Panc1 (cell line): Measurements from ENCODE around the gene LNX1. TPM values are rescaled to one million over a fixed set of nuclear protein-coding genes. Genes with fewer than 3 reads are reported as not detected.

Experiments
- ATAC-seq: fragments of 200-7000 bp; cut with Tn5 transposase; 2 replicates; pipeline ENCODE4 v1.9.1; 2020; ENCODE audit warnings: mild to moderate bottlenecking, moderate library complexity
- BruUV-seq: library from RNA; stranded (reverse); fragments of 400-500 nt; replicated peaks from 2 replicates; lab custom pipeline; 2021; lab: Mats Ljungman, UMichigan
- CTCF ChIA-PET: fragments of 300-600 bp; sonication (Branson Sonifier 250); formaldehyde crosslinking; loops from one replicate; lab custom pipeline; 2022; ENCODE audit warnings: antibody characterized with exemption; lab: Charles Lee
- POLR2A ChIA-PET: fragments of 300-600 bp; sonication (Branson Sonifier 250); formaldehyde crosslinking; loops from one replicate; lab custom pipeline; 2022; ENCODE audit warnings: antibody characterized with exemption; lab: Charles Lee
- DNase-seq: peaks from one replicate; pipeline ENCODE4 v3.0.0-alpha.2; 2010; ENCODE audit warnings: low read depth, low spot score
- H3K27ac ChIP-seq: 2 replicates; pipeline ENCODE4 v1.5.1; 2011; ENCODE audit warnings: mild to moderate bottlenecking, low read length, inconsistent platforms
- H3K27me3 ChIP-seq: fragments of 200-500 bp; sonication (Bioruptor generic); 2 replicates; pipeline ENCODE4 v1.6.0; 2014; ENCODE audit warnings: low read length, inconsistent platforms; ENCODE audit not compliant: control insufficient read depth, insufficient read depth
- H3K36me3 ChIP-seq: fragments of 200-500 bp; sonication (Bioruptor generic); 2 replicates; pipeline ENCODE4 v1.5.1; 2014; ENCODE audit warnings: inconsistent platforms, mild to moderate bottlenecking, low read length, moderate library complexity; ENCODE audit not compliant: control insufficient read depth, insufficient read depth
- H3K4me1 ChIP-seq: 2 replicates; pipeline ENCODE4 v1.5.1; 2011; ENCODE audit warnings: inconsistent platforms, mild to moderate bottlenecking, low read length, moderate library complexity; ENCODE audit not compliant: control insufficient read depth, insufficient read depth
- H3K4me3 ChIP-seq, 2 experiments: 2 replicates each; pipeline ENCODE4 v1.5.1; 2011 to 2012; ENCODE audit warnings: low read depth in 2 of 2, low read length in 2 of 2, mild to moderate bottlenecking in 2 of 2, inconsistent platforms in 1 of 2, moderate library complexity in 1 of 2
- H3K9me3 ChIP-seq: fragments of 200-500 bp; sonication (Bioruptor generic); 2 replicates; pipeline ENCODE4 v1.5.1; 2014; ENCODE audit warnings: low read depth, mild to moderate bottlenecking, inconsistent platforms, low read length, moderate library complexity; ENCODE audit not compliant: control insufficient read depth, insufficient read depth
- POLR2AphosphoS5 ChIP-seq: IDR thresholded peaks from 2 replicates; pipeline ENCODE4 v1.6.1; 2012; ENCODE audit warnings: mild to moderate bottlenecking, low read depth, low read length, moderate library complexity
- SIN3A ChIP-seq: IDR thresholded peaks from 2 replicates; pipeline ENCODE4 v1.6.1; 2012; ENCODE audit warnings: low read depth, mild to moderate bottlenecking, low read length, moderate library complexity, borderline replicate concordance; ENCODE audit not compliant: insufficient read depth
- TCF7L2 ChIP-seq: IDR thresholded peaks from 2 replicates; pipeline ENCODE4 v1.6.1; 2011; ENCODE audit warnings: mild to moderate bottlenecking, low read depth, low read length, inconsistent platforms
- in situ Hi-C: cut with HindIII; loops from 2 replicates; pipeline ENCODE4 v1.10.0; 2016; ENCODE audit warnings: low sequenced_read_pairs, low pct_unique_long_range_greater_than_20kb
- intact Hi-C: fragments of 100-400 bp; cut with micrococcal nuclease; formaldehyde crosslinking; loops from one replicate; pipeline ENCODE4 v1.10.0; 2022; ENCODE audit not compliant: unreplicated experiment
- total RNA-seq: library from RNA; stranded (reverse); gene quantifications from one replicate; pipeline ENCODE4 v1.2.1, GENCODE V29; 2021; ENCODE audit not compliant: unreplicated experiment
- TF ChIP-seq, protein P1 (sequence below), 2 experiments: IDR thresholded peaks; 2 replicates each; pipeline ENCODE4 v1.6.1; 2011 to 2012; ENCODE audit warnings: low read depth in 2 of 2, control low read depth in 1 of 2, low read length in 1 of 2, mild to moderate bottlenecking in 1 of 2, moderate library complexity in 1 of 2; ENCODE audit not compliant: insufficient read depth in 1 of 2
- TF ChIP-seq, protein P2 (sequence below): fragments of 450-650 bp; IDR thresholded peaks from 2 replicates; pipeline ENCODE4 v1.5.1; 2017; ENCODE audit warnings: mild to moderate bottlenecking

Gene LNX1
- total RNA-seq, 1 experiment from 2014 or later, result 0.18 TPM

DNA sequence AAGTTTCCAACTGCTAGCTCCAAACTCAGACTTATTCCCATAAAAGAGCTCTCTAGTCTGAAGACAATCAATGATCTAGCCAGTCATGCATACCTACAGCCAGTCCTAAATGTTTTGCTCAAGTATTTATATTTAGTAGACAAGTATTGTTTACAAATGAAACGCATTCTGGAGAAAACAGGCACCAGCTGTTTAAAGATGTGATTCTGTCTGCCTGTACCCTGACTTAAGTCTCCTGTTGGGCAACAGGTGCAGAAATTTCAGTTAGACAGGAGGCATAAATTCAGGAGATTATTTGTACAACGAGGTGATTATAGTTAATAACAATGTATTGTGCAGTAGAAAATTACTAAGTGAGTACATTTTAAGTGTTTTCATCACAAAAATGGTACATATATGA lies 28.9 kb downstream of the LNX1 start:
- ATAC-seq (no peak), DNase-seq (no peak)
- no peak overlapping the region for H3K4me3 ChIP-seq
- intact Hi-C loops (no loop called here), in situ Hi-C loops (no loop called here)
- no peaks in the 10 kb centered on the region for H3K9me3 ChIP-seq
- POLR2A ChIA-PET, result no interaction called here
- no peaks in the 10 kb centered on the region for H3K36me3 ChIP-seq
- no peaks in the 10 kb centered on the region for H3K27me3 ChIP-seq
- H3K4me1 ChIP-seq, result no peaks in the 10 kb centered on the region
- TF ChIP-seq POLR2AphosphoS5, result no peak
- no peak for TF ChIP-seq TCF7L2
- TF ChIP-seq, protein P1, sequence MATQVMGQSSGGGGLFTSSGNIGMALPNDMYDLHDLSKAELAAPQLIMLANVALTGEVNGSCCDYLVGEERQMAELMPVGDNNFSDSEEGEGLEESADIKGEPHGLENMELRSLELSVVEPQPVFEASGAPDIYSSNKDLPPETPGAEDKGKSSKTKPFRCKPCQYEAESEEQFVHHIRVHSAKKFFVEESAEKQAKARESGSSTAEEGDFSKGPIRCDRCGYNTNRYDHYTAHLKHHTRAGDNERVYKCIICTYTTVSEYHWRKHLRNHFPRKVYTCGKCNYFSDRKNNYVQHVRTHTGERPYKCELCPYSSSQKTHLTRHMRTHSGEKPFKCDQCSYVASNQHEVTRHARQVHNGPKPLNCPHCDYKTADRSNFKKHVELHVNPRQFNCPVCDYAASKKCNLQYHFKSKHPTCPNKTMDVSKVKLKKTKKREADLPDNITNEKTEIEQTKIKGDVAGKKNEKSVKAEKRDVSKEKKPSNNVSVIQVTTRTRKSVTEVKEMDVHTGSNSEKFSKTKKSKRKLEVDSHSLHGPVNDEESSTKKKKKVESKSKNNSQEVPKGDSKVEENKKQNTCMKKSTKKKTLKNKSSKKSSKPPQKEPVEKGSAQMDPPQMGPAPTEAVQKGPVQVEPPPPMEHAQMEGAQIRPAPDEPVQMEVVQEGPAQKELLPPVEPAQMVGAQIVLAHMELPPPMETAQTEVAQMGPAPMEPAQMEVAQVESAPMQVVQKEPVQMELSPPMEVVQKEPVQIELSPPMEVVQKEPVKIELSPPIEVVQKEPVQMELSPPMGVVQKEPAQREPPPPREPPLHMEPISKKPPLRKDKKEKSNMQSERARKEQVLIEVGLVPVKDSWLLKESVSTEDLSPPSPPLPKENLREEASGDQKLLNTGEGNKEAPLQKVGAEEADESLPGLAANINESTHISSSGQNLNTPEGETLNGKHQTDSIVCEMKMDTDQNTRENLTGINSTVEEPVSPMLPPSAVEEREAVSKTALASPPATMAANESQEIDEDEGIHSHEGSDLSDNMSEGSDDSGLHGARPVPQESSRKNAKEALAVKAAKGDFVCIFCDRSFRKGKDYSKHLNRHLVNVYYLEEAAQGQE (IDR thresholded peaks at IDR 0.05; ENCODE audit: insufficient read depth in 1 of 2, low read depth in 2 of 2, low read length in 1 of 2), result no peak
- TF ChIP-seq, protein P2, sequence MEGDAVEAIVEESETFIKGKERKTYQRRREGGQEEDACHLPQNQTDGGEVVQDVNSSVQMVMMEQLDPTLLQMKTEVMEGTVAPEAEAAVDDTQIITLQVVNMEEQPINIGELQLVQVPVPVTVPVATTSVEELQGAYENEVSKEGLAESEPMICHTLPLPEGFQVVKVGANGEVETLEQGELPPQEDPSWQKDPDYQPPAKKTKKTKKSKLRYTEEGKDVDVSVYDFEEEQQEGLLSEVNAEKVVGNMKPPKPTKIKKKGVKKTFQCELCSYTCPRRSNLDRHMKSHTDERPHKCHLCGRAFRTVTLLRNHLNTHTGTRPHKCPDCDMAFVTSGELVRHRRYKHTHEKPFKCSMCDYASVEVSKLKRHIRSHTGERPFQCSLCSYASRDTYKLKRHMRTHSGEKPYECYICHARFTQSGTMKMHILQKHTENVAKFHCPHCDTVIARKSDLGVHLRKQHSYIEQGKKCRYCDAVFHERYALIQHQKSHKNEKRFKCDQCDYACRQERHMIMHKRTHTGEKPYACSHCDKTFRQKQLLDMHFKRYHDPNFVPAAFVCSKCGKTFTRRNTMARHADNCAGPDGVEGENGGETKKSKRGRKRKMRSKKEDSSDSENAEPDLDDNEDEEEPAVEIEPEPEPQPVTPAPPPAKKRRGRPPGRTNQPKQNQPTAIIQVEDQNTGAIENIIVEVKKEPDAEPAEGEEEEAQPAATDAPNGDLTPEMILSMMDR, result no peak
- TF ChIP-seq SIN3A, result no peak
- CTCF ChIA-PET, result no interaction called here
- BruUV-seq, result no TSS peak
- H3K27ac ChIP-seq, result no peak overlapping the region

DNA sequence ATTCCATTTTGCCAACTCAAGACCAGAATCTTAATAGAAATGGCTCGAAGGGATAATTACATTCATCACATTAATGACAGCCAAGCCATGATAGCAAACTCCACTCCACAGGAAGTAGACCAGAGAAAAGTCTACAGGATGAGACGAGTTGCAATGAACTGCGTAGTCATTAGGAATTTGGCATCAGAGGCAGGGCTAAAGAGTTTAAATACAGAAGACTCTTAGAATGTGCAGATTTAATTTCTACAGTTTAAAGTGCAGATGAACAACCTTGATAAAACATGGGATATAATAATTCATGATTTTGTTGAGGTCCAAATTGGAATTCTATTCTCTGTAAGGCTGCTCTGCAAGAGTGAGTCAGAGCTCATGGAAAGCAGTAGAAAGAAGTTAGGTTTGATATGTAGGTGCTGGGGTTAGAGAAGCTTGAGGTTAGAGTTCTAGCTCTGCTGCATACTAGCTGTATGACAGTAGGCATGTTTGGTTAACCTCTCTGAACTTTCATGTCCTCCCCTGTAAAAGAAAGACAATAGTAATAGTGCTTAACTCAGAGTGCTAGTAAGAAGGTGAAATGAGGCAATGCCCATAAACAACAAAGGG lies 32.2 kb downstream of the LNX1 start:
- Histone ChIP-seq H3K36me3 (no peaks in the 10 kb centered on the region), H3K27ac (no peak overlapping the region), H3K4me3 (no peak overlapping the region), H3K9me3 (no peaks in the 10 kb centered on the region), H3K27me3 (no peaks in the 10 kb centered on the region), H3K4me1 (no peaks in the 10 kb centered on the region)
- POLR2A ChIA-PET, result no interaction called here
- no TSS peak for BruUV-seq
- CTCF ChIA-PET, result interaction anchor here (0.6 kb wide), 1 partner anchor 52 kb away, joined by 5 read pairs; no protein-coding TSS in a partner anchor
- TF ChIP-seq, protein P2, result no peak
- TF ChIP-seq TCF7L2, result no peak
- ATAC-seq (no peak), DNase-seq (no peak)
- in situ Hi-C loops (no loop called here), intact Hi-C loops (no loop called here)
